ENCODE data around the gene TFDP1.

GRCh38 chr13:113646376-113646775 is 61.8 kb downstream of the TFDP1 start:
- TF ChIP-seq CTCF (IDR thresholded peaks at IDR 0.05; ENCODE audit: insufficient read depth, low read depth, low read length) (no peak), EZH2 (IDR thresholded peaks at IDR 0.05; ENCODE audit: insufficient read depth, low read length) (no peak)

All from astrocyte (in vitro differentiated cells and primary cell).